Smooth muscle cell (in vitro differentiated cells): ENCODE data around the gene BTN3A1. TPM values are rescaled to one million over a fixed set of nuclear protein-coding genes. Genes with fewer than 3 reads are reported as not detected.
"Not testable (repeated sequence)": the region's sequence is repeated elsewhere in the genome, so short reads cannot be mapped to it uniquely, and the experiment has no call there.

ENCODE experiments used
- DNase-seq: peaks from one replicate; lab custom pipeline; 2025; ENCODE audit not compliant: unreplicated experiment; lab: John Stamatoyannopoulos, UW
- H2AFZ ChIP-seq: fragments of 200-600 bp; sonication (generic); 2 replicates; pipeline ENCODE4 v1.6.0; 2016; ENCODE audit warnings: antibody characterized with exemption, low read depth, mild to moderate bottlenecking
- H3F3A ChIP-seq: fragments of 200-600 bp; sonication (generic); 2 replicates; pipeline ENCODE4 v1.6.0; 2017; ENCODE audit warnings: antibody characterized with exemption, low read depth
- H3K27ac ChIP-seq: fragments of 200-600 bp; sonication (generic); 2 replicates; pipeline ENCODE4 v1.5.1; 2016; ENCODE audit warnings: low read depth, mild to moderate bottlenecking
- H3K27me3 ChIP-seq: fragments of 200-600 bp; sonication (generic); 2 replicates; pipeline ENCODE4 v1.6.1; 2016; ENCODE audit warnings: low read depth, mild to moderate bottlenecking
- H3K36me3 ChIP-seq: fragments of 200-600 bp; sonication (generic); 2 replicates; pipeline ENCODE4 v1.5.1; 2016; ENCODE audit warnings: low read depth
- H3K4me1 ChIP-seq: fragments of 200-600 bp; sonication (generic); 2 replicates; pipeline ENCODE4 v1.5.1; 2016; ENCODE audit warnings: low read depth
- H3K4me2 ChIP-seq: fragments of 200-600 bp; sonication (generic); 2 replicates; pipeline ENCODE4 v1.6.0; 2016; ENCODE audit warnings: mild to moderate bottlenecking
- H3K4me3 ChIP-seq: fragments of 200-600 bp; sonication (generic); 2 replicates; pipeline ENCODE4 v1.5.1; 2016; ENCODE audit warnings: mild to moderate bottlenecking
- H3K79me2 ChIP-seq: fragments of 200-600 bp; sonication (generic); 2 replicates; pipeline ENCODE4 v1.6.0; 2016; ENCODE audit warnings: low read depth, mild to moderate bottlenecking
- H3K9ac ChIP-seq: fragments of 200-600 bp; sonication (generic); 2 replicates; pipeline ENCODE4 v1.6.0; 2016; ENCODE audit warnings: low read depth
- H3K9me3 ChIP-seq: fragments of 200-600 bp; sonication (generic); replicated peaks from 2 replicates; pipeline ENCODE4 v1.5.1; 2016; ENCODE audit warnings: low read depth
- H4K20me1 ChIP-seq: fragments of 200-600 bp; sonication (generic); 2 replicates; pipeline ENCODE4 v1.6.0; 2016; ENCODE audit warnings: low read depth
- CTCF ChIP-seq: fragments of 200-600 bp; sonication (generic); IDR thresholded peaks from 2 replicates; pipeline ENCODE4 v1.5.1; 2017; ENCODE audit warnings: borderline replicate concordance, mild to moderate bottlenecking, antibody characterized with exemption; ENCODE audit not compliant: insufficient read depth, poor library complexity, severe bottlenecking
- WGBS: methylation state at CpG from one replicate; pipeline ENCODE4 v1.1.7; 2016; ENCODE audit warnings: low lambda C conversion rate; 5-methylcytosine and 5-hydroxymethylcytosine counted together
- polyA plus RNA-seq: library from polyadenylated mRNA; unstranded; fragments of >200 nt; fragmentation: Nextera tagmentation; extraction: Ambion mirVana; gene quantifications from 2 replicates; pipeline ENCODE4 v1.2.1, GENCODE V29; 2016
- total RNA-seq: library from RNA; depleted of rRNA; stranded (reverse); fragments of >200 nt; gene quantifications from 2 replicates; pipeline ENCODE4 v1.2.3, GENCODE V29; 2014

The BTN3A1 gene
- total and polyA plus RNA-seq, 2 experiments from 2014 or later, result 13.5 to 19.1 TPM

- TF ChIP-seq CTCF, result no peak
- no peaks in the 10 kb centered on the region for H3K9me3 ChIP-seq
- H3F3A ChIP-seq, result no peaks in the 10 kb centered on the region
- no peak overlapping the region for H3K4me2 ChIP-seq
- 97% methylated on average over 6 of the region's 6 CpGs for WGBS
- H3K9ac ChIP-seq, result no peak overlapping the region
- H3K4me1 ChIP-seq, result no peaks in the 10 kb centered on the region
- no peaks in the 10 kb centered on the region for H4K20me1 ChIP-seq
- no peaks in the 10 kb centered on the region for H3K36me3 ChIP-seq
- no peak overlapping the region for H3K27ac ChIP-seq
- DNase-seq, result no peak
- no peaks in the 10 kb centered on the region for H3K27me3 ChIP-seq
- H3K4me3 ChIP-seq, result no peak overlapping the region
- H2AFZ ChIP-seq, result no peak overlapping the region
- H3K79me2 ChIP-seq, result no peaks in the 10 kb centered on the region
These were observed 29.4 kb downstream of the BTN3A1 start for GRCh38 chr6:26431258-26432172.

GRCh38 chr6:26432627-26433201 is 30.6 kb downstream of the BTN3A1 start:
- H3F3A ChIP-seq, result no peaks in the 10 kb centered on the region
- H3K4me1 ChIP-seq, result no peaks in the 10 kb centered on the region
- TF ChIP-seq CTCF, result no peak
- WGBS, result 96% methylated on average over 5 of the region's 5 CpGs
- H4K20me1 ChIP-seq, result no peaks in the 10 kb centered on the region
- no peaks in the 10 kb centered on the region for H3K9me3 ChIP-seq
- H3K79me2 ChIP-seq, result no peaks in the 10 kb centered on the region
- no peak for DNase-seq
- no peaks in the 10 kb centered on the region for H3K27me3 ChIP-seq
- H3K4me3 ChIP-seq, result no peak overlapping the region
- no peak overlapping the region for H2AFZ ChIP-seq
- no peak overlapping the region for H3K9ac ChIP-seq
- no peak overlapping the region for H3K27ac ChIP-seq
- no peak overlapping the region for H3K4me2 ChIP-seq
- H3K36me3 ChIP-seq, result no peaks in the 10 kb centered on the region

GRCh38 chr6:26433680-26434079 is 31.6 kb downstream of the BTN3A1 start:
- H3K9ac ChIP-seq, H3K27me3 ChIP-seq, H3K36me3 ChIP-seq, H3K9me3 ChIP-seq, H3K27ac ChIP-seq, H4K20me1 ChIP-seq, H3K4me2 ChIP-seq, H3K79me2 ChIP-seq, H2AFZ ChIP-seq, H3K4me3 ChIP-seq, DNase-seq, H3F3A ChIP-seq, H3K4me1 ChIP-seq: not testable (repeated sequence)
- WGBS, result 82% methylated on average over 8 of the region's 8 CpGs

- TF ChIP-seq CTCF, result no peak
- Histone ChIP-seq H3K9me3 (no peaks in the 10 kb centered on the region), H3K79me2 (no peaks in the 10 kb centered on the region), H3K9ac (no peak overlapping the region), H2AFZ (no peak overlapping the region), H3F3A (no peaks in the 10 kb centered on the region), H3K27ac (no peak overlapping the region), H4K20me1 (no peaks in the 10 kb centered on the region), H3K4me2 (no peak overlapping the region), H3K36me3 (no peaks in the 10 kb centered on the region), H3K4me1 (no peaks in the 10 kb centered on the region), H3K27me3 (no peaks in the 10 kb centered on the region), H3K4me3 (no peak overlapping the region)
- 85% methylated on average over 4 of the region's 4 CpGs for WGBS
- DNase-seq, result no peak
These were observed 33.9 kb downstream of the BTN3A1 start for GRCh38 chr6:26436018-26436417.
